Kasumi-1 (cell line): ENCODE measurements around the gene UBASH3A.
"Not testable (repeated sequence)": the region's sequence is repeated elsewhere in the genome, so short reads cannot be mapped to it uniquely, and the experiment has no call there.

Experiments used
- DNase-seq, 2 experiments: peaks; one replicate each; lab custom pipeline; 2025; lab: John Stamatoyannopoulos, UW

Gene UBASH3A

DNA sequence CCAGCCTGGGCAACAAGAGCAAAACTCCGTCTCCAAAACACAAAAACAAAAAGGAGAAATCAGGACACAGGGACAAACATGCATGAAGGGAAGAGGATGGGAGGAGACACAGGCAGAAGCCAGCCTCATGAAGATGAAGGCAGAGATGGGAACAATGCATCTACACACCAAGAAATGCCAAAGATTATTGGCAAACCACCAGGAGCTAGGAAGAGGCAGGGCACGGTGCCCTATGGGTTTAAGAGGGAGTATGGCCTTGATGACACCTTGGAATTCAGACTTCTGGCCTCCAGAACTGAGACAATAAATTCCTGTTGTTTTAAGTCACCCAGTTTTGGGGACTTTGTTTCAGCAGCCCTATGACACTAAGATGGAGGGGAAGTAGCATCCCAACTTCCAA lies 13.0 kb upstream of the UBASH3A start:
- DNase-seq: no peak

DNA sequence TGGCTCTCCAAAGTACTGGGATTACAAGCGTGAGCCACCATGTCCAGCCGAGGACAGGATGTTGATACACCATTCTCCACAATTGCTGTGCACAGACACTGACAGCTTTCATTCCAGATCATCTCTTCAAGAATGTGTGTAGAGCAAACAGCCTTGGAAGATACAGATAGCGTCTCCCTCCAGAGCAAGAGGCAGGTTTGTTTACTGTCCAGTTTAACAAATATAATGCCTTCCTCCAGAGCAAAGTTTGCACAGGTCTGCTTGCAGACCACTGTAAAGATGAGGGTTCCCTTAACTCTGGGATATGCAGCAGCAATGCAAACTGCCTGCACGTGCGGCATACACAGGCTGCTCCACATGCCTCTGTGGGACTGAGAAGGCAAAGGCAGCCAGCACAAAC lies 12.4 kb upstream of the UBASH3A start:
- no peak for DNase-seq

DNA sequence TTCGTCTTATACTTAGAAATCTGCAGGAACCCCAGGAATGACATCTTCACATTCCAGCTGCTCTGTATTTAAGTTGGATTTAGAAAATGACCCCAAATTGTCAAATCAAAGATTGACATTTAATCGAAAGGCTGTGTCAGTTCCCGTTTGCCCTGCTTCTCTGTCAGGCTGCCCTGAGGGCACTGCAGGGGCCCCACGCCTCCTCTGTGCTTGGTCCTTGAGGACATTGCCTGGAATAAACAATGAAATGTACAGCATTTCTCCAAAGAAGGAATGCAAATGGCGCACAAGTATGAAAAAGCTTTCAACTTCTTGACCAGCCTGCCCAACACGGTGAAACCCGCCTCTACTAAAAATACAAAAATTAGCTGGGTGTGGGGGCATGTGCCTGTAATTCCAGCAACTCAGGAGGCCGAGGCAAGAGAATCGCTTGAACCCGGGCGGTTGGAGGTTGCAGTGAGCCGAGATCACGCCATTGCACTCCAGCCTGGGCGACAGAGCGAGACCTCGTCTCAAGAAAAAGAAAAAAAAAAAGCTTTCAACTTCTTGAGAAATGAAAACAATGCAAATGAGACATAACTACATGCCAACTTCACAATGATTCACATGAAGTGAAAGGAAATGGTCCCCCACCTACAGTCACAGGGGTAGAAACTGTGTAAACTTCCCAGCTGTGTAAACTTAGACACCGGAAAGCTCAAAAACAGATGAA lies 10.8 kb upstream of the UBASH3A start:
- DNase-seq: no peak

DNA sequence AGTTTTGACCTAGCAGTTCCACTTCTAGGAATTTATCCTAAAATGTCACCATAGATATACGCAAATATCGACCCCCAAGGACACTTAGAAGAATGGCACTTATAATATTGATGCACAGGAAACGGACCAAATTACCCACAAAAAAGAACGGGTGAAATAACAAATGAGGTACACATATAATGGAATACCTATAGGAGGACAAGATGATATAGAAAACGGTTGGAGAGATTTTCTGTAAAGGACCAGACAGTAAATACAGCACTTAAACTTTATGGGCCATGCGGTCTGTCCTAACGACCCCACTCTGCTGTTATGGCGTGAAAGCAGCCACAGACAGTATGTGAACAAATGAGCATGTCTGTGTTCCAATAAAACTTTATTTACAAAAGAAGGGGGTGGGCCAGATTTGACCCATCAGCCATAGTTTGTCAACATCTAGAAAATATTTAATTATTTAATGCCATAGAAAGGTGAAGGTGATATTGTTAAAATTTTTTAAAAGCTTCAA lies 10.2 kb upstream of the UBASH3A start:
- no peak for DNase-seq

DNA sequence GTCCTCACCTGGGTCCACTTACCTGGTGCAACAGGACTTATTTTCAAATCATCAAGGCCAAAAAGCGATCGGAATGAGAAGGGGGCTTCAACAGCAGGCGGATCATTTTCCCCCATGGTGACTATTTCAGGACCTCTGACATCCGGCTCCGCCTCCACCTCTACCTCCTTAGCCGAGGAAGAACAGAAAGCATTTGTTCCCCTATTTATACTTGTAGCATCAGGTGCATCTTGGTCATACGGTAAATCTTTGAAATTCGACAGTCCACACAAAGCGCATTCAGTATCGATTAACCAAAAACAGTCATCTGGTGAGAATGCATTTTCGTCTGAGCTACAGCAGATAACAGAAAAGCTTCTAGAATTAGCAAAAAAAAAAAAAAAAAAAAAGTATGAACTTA lies 8.4 kb upstream of the UBASH3A start:
- DNase-seq: no peak

DNA sequence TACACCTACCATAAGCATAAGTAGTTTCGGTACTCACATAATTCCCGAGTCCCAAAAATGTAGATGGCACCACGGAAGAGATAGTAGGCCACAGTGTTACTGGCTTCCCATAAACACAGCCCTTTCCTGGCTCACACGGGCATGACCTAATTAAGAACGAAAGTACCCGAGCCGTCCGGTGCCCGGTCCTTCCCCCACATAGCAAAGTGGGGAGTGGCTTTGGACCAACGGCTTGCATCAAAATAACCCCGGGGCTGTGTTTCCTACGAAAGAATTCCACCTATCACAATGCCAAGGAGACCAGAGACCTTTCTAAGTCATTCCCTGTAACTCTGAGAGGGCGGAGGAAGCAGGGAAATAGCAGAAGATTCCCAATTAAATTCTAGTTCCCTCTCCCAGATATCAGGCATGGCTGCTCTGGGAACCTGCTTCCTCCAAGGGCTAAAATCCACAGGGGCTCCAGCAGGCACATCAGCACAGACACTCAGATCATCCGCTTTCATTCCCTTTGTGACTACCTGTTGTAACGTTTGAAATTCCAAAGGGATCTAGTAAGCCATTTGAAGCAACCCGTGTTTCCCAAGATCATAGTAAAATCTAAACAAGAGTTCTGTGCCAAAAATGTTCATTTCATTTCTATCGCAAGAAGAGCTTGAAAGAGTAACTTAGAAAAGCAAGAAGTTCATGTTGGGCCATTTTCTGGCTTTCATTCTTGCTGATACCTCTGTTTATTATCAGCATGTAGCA lies 7.6 kb upstream of the UBASH3A start, which contains the start of gene TMPRSS3:
TSS of gene TMPRSS3 (minus strand) at position 148 of the 747 bp plus-strand sequence. CDS start 635 bp downstream, outside the sequence.
- DNase-seq: no peak

DNA sequence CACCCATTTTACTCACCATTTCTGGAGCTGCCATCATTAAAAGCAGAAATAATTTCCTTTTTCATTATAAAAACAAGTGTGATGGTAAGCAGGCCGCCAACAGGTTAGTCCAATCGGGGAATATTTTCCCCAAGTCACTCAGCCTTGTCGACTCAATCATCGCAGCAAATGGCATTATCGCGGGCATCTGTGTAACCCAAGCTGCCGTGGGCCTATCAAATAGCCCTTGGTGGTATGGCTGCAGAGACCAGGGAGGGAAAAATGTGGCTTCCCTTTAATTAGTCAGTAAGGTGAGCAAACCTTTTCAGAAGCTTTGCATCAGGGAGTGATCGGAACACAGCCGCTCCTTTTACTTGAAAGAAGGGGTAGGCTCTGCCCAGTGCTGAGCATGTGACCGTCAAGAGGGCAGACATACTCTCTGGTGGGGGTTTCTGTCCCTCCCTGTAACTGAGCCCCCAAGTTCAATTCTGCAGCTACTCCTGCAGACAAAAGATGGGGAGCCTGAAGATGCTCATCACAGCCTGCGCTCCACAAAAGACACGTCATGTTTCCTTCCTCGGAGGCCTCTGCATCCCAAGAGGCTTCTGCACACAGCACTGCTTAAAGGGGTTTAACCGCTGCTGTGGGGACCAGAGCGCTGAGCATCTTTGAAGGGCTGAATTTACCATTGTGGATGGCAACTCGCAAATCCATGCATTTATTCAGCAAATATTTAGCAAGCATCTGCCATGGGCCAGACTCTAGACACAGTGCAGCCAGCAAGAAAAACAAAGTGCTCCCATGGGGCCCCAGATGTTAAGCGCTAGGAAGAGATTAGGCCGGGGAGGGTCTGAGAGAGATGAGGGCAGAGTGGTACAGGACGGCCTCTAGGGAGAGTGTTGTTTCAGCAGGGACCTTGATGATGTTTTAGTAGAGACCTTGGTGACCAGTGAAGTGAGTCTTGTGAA lies 6.6 kb upstream of the UBASH3A start:
- no peak for DNase-seq

DNA sequence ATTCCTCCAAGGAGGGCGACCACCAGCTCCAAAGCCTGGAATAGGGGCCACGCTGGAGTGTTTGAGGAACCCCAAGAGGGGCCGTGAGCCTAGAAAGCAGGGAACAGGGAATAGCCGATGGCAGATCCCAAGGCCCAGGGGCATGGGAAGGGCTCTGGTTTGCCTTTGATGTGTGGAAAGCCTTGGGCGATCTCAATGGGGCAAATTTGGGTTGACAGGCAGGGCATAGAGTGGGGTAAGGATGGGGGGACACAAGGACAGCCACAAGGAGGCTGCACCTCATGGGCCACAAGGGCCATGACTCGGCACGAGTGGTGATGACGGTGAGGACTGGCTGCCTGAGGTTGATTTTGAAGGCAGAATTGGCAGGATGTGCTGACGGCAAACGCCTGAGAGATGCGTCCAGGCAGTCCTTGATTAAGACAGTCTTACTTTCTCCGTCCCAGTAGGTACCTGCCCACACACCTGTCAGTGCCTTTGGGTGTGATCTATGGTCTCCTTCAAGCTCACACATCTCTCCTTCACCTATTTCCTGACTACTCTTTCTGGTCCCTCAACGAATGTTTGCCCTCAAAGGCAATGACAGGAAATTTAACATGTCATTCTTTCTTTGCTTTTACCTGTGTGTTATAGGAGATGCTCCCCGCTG lies 5.8 kb upstream of the UBASH3A start:
- DNase-seq: no peak

DNA sequence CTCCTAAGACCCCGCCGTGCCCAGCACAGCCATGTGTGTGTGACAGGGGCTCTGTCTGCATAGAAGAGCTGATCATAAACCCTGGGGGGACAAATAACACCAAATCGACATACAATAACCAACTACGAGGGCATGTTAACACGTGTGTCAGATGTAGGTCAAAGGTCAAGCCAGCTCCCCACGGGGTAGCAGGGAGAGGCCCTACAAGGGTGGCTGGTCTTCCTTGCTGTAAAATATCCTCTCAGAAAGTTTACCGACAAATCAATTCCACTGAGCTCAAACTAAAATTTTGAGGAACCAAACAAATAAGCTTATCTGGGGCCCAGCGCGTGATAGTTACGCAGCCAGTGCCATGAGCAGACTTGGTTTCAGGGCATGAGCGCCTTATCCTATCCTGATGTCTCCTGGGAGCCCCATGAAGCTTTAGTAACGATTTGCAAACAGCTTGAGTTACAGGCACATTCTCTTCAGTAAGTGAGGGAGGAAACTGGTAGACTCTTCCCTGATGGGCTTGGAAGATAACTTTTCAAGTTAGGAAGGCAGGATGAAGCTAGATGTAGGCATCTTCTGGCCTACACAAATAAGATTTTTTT lies 5.2 kb upstream of the UBASH3A start:
- DNase-seq: no peak

DNA sequence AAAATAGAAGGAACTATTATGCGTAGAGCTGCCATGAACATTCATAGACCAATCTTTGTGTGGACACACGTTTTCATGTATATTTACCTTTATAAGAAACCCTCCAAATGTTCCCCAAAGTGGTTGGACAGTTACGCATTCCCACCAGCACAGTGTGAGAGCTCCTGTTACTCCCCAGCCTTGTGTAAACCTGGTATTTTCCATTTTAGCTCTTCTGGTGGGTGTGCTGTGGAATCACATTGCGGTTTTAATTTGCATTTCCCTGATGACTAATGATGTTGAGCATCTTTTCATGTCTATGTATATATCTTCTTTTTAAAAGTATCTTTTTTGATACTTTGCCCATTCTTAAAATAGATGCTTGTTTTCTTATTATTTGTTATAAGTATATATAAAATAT lies 3.2 kb upstream of the UBASH3A start:
- DNase-seq: no peak

DNA sequence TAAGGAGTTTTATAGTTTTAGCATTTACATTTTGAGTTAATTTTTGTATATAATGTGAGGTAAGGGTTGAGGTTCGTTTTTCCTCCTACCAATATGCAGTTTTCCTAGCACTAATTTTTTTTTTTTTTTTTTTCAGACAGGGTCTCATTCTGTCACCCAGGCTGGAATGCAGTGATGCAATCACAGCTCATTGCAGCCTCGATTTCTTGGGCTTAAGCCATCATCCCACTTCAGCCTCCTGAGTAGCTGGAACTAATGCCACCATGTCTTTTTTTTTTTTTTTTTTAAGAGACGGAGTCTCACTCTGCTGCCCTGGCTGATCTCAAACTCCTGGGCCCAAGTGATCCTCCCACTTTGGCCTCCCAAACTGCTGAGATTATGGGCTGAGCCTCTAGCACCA lies 2.5 kb upstream of the UBASH3A start:
- DNase-seq: no peak

DNA sequence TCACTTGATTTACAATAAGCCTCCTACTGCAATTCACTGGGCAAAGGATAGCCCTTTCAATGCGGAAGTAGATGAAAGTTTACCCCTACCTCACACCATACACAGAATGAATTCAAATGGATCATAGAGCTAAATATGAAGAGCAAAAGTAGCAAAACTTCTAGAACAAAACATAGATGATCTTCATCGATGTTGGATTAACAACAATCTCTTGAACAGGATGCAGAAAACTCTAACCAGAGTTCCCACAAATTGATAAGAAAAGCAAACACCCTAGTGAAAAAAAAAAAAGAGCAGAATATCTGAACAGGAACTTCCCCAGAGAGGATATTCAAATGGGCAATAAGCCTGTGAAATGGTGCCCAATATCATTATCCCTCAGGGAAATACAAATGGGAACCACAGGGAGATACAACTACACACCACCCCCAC lies 1.9 kb upstream of the UBASH3A start:
- no peak for DNase-seq

DNA sequence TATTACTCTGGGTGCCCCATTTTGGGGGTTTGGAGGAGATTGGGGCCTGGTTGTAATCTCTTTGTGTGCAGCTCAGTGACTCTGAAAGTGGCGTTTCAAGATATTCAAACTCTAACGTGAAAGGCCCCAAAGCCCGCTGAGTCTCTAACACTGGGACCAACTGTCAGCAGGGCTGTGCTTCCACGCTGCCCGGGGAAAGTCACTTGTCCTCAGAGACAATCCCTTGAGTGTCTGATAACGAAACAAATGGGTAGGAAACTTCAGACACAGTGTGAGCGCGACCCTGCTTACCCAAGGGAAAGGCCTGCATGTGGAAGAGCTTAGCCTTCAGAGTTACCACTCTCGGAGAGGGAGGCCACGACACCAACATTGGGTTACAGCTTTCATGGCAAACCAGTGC lies 837 bp downstream of the UBASH3A start:
- DNase-seq: no peak

DNA sequence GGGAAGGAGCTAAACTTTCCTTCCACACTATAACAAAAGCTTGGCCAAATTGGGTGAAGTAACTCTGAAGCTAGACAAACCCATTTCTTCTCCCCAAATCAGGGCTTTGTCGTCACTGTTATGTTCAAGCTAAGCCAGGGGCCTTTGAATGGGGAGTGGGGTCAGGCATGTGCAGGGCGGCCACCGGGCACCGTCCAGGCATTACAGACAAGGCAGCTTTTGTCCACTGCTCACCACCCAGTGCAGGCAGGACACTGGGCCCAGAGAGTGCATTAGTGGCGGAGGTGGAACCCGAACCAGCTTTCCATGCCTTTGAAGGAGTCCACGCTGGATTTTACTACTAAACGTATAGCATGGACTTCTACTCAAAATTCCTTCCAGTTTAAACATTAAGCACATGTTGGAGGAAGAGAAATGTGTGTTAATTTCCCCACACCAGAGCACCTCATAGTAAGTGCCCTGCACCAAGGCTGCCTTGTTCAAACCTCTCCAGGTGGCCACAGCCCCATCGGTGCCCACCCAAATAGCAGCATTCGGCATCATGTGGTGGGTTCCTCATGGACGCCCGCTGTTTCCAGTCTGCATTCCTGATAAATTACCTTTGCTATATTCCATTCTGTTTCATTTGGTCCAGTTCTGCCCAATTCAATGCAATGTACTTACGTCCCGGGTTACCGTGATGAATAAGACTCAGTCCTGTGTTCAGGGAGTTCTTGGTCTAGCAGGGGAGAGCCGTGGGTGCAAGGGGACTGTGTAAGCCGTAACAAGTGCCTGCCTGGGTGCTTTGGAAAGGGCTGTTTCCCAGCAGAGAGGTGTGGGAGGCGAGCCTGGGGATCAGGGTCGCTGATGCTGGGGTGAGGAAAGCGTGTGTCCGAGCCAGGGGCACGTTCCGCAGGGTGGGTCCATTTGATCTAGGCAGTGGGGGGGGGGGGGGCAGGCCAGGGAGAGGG lies 1.6 kb downstream of the UBASH3A start:
- DNase-seq: no peak

DNA sequence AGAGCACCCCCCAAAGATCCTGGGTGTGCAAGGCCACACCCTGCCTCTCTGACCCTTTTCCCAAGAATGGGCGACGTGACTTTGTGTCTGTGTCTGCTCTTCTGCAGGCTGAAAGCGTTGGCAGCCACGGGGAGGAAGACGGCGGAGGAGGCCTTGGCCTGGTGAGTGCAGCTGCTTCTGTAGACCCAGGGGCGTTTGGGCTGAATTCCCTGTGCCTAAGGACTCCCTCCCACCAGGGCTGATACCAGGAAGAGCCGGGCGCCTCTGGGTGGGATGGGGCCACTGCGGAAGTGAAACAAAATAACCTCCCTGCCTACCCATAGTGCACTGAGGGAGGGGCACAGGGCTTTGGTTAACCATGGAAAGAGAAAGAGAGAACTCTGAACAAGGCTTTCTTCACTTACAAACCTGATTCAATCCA lies 2.5 kb downstream of the UBASH3A start:
- no peak for DNase-seq

DNA sequence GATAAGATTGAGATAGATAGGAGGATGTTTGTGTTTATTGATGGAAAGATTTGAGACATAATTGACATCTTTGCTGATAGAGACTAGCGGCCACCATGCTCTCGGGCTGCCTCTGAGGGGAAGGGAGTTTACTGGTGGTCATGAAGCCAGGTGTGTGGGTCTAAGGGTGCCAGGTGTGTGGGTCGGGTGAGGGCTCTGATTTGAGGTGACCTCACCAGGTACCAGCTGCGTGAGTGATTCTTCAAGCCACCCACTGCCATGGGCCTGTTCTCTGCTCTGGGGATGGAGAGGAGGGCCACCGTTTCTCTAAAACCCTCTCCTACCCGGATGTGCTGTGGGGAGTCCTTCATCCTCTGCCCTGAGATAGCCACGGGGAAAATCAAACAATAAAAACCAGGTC lies 3.2 kb downstream of the UBASH3A start:
- DNase-seq: no peak

DNA sequence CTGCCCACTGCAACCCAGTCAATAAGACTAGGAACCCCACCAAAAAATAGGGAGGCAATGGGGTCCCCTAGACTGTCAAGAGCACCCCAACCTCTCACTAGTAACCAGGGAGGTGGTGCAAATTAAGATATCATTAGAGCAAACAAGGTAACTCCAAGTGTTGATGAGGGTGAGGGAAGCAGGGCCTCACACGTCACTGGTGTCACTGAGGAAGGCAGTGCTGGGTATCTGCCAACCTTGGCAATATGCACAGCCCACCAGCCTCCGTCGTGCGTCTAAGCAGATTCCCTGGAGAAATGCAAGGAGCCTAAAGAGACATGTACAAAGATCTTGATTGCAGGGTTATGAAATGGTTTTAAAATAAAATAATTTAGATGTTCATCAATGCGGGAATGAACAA lies 3.8 kb downstream of the UBASH3A start:
- DNase-seq: no peak

DNA sequence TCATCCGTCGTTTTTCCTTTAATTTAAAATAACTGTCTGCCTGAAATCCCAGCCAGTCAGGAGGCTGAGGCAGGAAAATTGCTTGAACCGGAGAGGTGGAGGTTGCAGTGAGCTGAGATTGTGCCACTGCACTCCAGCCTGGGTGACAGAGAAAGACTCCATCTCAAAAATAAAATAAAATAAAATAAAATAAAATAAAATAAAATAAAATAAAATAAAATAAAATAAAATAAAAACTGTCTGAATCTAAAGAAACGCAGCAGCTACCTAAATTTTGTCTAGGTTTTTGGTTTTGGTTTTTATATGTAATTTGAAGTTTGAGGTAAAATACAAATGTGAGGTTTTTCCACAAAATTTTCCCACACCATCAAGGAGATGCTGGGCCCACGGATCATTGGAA lies 5.0 kb downstream of the UBASH3A start:
- DNase-seq: not testable (repeated sequence)

DNA sequence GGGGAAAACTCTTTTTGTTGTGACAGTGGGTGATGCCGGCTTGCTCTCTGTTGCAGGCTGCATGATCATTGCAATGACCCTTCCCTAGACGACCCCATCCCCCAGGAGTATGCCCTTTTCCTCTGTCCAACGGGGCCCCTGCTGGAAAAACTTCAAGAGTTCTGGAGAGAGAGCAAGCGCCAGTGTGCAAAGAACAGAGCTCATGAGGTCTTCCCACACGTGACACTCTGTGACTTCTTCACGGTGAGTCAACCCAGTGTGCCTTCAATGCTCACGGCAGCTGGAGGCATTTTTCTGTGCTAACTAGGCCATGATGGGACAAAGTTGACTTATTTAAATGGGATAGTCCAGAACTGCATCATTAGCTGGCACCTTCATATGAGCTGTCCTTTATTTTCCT lies 5.7 kb downstream of the UBASH3A start:
- DNase-seq: no peak
